GM19035 (cell line): ENCODE data around the gene THBS2.
"Not testable (repeated sequence)": the region's sequence is repeated elsewhere in the genome, so short reads cannot be mapped to it uniquely, and the experiment has no call there.

Experiments used
- ATAC-seq: cut with Tn5 transposase; IDR thresholded peaks from one replicate; pipeline ENCODE4 v1.9.1; 2021; ENCODE audit not compliant: unreplicated experiment

Gene THBS2

DNA sequence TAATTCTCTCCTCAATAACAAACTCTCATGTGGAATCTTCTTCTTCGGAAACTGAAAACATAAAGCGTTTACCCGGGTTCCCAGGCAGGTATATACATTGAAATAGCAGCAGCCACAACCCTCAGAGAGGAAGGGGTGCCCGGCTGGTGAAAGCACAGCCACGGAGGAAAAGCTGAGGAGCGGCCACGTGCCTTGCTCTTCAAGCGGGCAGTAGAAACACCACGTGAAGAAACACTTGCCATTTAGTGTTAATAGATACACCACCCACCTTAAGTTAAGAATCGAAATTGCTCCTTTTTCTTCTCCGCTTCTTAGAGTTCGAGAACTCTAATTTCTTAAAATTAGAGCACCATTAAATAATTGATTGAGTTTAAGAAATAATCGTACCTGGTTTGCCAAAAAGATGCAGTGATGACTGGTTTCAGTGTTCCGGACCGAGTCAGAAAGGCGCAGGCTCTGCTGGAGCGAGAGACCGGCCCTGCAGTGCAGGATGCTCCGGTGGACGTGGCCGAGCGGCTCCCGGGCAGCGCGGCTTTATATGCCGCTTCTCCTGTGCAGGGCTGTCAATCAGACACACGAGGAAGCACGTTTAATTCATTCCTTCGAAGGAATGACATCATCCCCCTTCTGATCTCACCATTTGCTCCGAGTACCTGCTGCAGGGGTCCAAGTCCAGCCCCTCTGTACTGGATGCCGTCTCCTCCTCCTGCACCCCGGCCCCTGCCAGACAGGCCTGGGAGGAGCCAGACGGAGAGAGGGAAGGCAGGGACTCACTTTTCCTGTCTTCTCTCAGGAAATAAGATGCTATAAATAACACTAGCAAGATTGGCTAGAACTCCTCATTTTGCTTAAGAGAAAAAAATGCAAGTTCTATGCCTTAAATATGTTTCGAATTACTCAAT, at the start of gene THBS2:
Gene THBS2 (minus strand): TSS at position 510 of the 902 bp plus-strand sequence. CDS start 3,062 bp downstream, outside the sequence.
- no peak for ATAC-seq

DNA sequence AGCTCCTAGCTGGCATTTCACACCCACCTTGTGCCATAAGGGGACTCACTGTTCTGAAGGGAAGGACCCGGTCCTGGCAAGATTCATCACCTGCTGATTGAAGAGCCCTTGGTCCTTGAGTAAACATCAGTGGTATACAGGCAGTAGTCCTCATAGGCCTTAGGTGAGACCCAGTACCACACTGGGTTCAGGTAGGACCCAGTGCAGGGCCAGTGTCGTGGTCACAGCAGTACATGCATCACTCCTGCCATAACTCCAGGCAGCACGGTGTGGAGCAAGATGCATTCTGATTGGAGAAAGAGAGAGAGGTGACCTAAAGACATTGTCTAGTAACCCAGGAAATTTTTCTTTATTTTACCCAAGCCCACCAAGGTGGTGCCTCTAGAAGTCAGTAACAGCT, 49.1 kb upstream of the THBS2 start:
- no peak for ATAC-seq

DNA sequence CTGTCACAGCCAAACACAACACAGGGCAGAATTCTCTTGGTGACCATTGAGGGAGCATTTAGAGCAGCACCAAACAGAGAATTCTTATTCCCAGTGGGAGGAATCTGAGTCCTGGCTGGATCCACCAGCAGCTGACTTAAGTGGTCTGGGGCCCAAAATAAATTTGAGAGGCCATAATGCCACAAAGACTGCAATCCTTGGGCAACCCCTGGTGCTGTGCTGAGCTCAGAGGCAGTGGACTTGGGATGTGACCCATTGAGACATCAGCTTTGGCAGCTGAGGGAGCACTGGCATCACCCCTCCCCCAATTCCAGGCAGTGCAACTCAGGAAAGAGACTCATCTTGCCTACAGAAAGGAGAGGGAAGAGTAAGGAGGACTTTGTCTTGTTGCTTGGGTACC, 48.6 kb upstream of the THBS2 start:
- ATAC-seq: no peak

GRCh38 chr6:169300916-169301315, 47.3 kb upstream of the THBS2 start:
- no peak for ATAC-seq

DNA sequence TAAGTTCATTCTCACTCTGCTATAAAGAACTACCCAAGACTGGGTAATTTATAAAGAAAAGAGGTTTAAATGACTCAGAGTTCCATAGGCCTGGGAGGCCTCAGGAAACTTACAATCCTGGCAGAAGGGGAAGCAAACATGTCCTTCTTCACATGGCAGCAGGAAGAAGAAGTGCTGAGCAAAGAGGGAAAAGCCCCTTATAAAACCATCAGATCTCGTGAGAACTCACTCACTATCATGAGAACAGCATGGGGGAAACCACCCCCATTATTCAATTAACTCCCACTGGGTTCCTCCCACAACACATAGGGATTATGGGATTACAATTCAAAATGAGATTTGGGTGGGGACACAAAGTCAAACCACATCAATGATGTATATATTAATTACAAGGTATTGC, 45.0 kb upstream of the THBS2 start:
- not testable (repeated sequence) for ATAC-seq

GRCh38 chr6:169296622-169297021, 43.0 kb upstream of the THBS2 start:
- ATAC-seq: no peak

DNA sequence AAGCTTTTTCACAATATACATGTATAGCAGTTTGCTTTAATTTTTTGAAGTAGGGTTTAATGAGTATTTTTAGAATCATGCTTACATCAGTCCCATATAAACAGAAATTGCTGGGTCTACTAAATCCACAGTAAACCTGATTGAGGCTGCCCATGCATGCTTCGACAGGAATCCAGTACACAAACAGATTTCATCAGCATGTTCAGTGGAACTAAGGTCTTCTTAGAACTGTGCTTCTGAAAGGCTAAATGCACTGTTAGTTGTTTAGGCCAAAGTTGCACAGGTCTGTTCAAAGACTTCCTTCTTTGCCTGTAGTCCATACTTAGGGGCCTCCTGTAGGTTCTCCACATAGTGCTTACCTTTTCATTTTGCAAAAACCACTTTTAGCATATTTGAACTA, 42.5 kb upstream of the THBS2 start:
- ATAC-seq: no peak

- ATAC-seq: no peak
These were observed 39.5 kb upstream of the THBS2 start for GRCh38 chr6:169293196-169293595.

DNA sequence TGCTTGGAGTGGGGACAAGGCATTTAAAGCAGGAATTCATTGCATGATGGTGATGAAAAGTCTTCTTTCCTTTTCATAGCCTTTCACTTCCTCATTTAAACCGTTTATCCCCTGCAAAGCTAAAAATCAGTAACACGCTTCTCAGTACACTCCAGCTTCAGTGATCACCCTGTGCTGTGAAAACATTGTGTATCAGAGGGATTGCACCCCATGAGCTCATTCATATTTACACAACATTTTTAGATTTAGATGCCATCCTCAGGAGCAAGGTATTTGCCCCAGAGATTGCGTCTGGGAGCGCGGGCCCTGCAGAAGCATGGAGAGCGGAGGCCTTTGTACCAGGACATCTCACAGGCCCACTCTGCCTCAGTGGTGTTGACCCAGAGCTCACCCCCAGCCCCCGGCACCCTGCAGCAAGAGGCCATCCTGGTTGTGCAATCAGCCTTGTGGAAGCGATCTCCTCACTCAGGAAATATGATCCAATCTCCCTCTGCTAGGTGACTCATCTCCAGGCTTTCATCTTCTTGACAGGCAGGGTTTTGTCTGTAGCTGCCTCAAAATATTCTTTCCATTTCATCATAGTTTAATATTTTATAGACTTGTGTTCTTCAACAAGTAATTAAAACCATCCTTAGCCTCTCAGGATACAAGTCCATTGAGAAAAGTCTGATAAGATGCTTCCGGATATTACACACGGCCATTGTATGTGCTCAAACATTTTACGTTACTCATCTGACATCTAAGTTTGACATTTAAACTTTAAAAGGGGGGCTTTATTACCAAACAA, 38.9 kb upstream of the THBS2 start:
- no peak for ATAC-seq

DNA sequence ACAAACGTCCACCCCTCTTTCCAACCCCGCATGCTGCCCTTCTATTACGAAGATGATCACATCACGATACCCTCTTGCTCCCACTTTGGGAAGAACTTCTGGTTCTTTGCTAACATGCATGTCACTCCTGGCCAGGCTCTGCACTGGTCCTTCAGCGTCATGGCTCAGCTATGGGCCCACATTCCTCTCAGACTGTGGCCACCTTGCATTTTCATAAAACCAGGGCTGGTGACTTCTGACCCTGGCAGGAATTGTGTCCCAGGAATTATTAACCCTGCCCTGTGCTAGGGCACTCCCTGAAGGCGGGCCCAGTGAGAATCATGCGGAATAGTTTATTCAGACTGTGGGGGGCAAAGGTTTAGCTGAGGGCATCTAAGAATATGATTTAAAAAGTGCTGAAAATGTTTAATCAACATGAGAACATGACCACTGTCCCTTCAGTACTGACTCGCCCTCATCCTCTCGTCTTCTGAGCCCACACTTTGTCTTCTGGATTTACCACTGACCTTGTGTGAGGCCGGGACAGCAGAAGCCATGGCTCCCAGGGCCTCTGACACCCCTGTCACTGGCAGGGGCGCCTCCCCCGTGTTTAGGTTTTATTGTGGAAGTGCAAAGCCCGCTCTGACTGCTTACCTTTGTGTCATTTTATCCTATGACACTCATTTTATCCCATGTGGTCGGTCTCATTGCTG, 38.1 kb upstream of the THBS2 start:
- no peak for ATAC-seq

DNA sequence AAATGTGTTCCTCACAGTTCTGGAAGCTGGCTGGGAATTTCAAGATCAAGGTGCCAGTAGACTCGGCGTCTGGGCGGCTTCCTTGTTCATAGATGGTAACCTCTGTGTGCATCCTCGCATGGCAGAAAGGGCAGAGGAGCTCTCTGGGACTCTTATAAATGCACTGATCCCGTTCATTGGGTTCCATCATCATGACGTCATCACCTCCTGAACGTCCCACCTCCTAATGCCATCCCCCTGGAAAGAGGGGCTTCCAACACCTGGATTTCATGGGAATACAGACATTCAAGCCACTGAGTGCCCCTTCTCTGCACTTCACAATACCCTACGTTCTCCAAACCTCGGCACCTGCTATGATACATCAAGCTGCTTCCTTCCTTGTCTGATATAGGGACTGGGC, 37.5 kb upstream of the THBS2 start:
- ATAC-seq: no peak

DNA sequence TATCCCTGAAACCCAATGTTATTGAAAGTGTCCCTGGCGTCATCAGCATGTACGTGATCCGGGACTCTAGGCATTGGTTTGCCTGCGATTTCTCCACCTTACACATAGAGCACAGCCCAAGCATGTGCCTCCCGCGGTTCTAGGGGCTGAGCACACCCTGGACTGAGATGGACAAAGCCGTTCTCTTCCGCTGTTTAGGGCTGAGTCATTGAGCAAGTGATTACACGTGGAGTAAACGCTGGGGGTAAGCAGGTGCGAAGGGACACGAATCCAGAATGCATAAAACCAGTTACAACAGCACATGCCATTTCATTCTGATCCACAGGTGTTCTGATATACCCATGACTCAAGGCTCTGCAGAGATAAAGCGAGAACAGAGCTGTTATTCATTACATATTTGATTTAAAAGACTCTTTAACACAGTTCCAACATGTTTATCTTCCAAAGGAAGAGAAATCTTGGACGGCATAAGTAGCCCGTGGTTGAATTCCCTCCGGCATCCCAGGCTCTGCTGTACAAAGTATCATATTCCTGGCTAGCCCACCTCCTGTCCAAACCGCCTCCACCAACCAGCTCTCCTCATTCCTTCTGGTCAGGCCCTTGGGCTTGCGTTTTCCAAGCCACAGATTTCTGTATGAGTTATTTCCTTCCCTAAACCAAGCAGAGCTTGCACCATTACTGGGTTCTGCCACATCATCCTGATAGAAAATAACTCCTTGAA, 36.1 kb upstream of the THBS2 start:
- no peak for ATAC-seq

GRCh38 chr6:169289257-169289618, 35.6 kb upstream of the THBS2 start:
- ATAC-seq: no peak

DNA sequence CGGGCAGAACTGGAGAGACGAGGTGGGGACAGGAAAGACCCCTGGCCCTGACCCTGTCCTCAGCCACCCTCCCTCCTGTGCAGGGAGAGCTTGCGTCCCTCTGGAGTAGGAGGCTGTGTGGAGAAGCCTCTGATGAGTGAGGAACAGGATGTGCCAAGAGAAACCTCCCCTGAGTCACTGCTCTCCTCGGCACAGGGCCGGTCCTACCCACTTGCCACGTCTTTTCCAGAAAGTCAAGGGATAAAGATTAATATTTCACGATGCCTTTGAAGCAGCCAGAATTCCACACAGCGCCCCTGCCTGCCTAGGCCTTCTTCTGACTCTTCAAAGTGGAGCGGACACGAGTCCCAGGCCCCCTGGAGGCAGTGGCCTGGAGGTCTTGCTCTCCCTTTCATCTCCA, 34.9 kb upstream of the THBS2 start:
- no peak for ATAC-seq

GRCh38 chr6:169287675-169288074, 34.0 kb upstream of the THBS2 start:
- ATAC-seq: no peak

- ATAC-seq: no peak
These were observed 33.3 kb upstream of the THBS2 start for GRCh38 chr6:169286961-169287360.

- ATAC-seq: no peak
These were observed 31.5 kb upstream of the THBS2 start for GRCh38 chr6:169285165-169285564.

DNA sequence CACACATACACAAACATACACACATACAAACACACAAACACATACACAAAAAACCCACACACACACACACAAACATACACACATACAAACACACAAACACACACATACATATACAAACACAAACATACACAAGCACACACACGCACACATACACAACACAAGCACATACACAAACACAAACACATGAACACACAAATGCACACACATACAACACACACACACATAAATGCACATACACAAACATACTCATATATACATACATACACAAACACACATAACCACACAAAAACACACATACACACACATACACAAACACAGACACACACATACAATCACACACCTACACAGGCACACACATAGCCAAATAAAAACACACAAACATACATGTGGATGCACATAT, 30.3 kb upstream of the THBS2 start:
- no peak for ATAC-seq

DNA sequence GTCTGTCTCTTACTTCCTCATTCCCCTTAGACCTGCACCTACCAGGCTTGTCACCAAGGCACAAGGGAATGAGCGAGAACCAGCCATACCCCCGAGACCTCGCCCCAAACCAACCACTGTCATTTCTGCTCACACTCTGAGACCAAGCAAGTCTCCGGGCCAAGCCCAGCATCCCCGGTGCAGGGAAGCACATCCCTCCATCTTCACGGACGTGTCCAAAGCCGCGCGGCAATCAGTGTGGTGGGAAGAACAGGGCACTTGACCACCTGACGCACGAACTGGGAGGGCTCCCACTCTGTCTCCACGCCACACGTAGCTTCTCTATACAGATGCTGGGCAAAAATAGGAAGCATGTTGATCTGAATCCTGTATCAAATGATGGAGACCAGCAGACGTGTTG, 28.4 kb upstream of the THBS2 start:
- ATAC-seq: no peak

DNA sequence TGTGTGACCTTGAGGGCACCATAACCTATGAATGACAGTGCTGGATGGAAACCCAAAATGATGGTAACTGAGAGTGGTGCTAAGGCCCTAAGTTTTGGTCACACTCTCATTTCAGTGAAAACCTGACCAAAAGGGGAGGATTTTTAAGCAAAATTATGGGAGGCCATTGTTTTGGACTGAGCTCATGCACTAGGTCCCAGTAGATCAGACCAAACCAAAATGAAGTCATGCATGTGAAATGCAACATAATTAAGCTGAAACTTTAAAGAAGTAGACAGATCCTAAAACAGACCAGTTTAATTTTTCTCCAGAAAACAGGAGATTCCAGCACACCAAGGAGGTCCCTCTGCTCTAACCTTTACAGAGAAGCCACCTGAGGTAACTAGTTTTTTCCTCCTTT, 24.0 kb upstream of the THBS2 start:
- ATAC-seq: no peak

- no peak for ATAC-seq
These were observed 21.1 kb upstream of the THBS2 start for GRCh38 chr6:169274781-169275180.
